NCI-H748 (cell line): ENCODE measurements around the gene ACOT8.

Experiments used
- DNase-seq: peaks from one replicate; lab custom pipeline; 2025; ENCODE audit not compliant: unreplicated experiment; lab: John Stamatoyannopoulos, UW

ACOT8 gene

DNA sequence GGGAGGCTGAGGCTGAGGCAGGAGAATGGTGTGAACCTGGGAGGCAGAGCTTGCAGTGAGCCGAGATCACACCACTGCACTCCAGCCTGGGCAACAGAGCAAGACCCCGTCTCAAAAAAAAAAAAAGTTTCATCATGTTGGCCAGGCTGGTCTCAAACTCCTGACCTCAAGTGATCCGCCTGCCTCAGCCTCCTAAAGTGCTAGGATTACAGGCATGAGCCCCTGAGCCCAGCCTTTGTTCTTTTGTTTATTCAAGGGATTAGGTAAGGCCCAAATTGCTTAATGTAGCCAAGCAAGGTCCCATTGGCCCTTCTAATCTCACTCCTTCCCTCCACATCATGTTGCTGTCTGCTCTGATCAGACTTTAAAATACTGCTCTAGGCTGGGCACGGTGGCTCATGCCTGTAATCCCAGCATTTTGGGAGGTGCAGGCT lies 27.5 kb downstream of the ACOT8 start:
- peak; percentile 12 for DNase-seq

DNA sequence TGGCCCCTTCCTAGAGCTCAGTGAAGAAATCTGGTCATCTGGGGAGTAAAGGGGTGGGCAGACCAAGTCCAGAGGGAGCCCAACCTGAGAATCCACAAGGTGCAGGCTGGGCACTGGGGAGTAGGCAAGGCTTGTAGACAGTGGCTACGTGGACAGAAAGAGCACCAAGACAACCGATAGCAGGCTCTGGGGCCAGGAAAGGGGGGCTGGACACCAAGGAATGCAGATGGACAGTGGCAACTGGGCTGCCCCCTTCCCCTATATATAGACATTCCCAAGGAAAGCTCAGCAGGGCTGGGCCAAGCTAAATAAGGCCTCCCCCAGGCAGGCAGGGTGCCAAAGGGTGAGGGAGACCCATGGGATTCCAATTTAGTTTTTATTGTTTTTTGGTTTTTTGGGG lies 28.6 kb downstream of the ACOT8 start:
- no peak for DNase-seq

DNA sequence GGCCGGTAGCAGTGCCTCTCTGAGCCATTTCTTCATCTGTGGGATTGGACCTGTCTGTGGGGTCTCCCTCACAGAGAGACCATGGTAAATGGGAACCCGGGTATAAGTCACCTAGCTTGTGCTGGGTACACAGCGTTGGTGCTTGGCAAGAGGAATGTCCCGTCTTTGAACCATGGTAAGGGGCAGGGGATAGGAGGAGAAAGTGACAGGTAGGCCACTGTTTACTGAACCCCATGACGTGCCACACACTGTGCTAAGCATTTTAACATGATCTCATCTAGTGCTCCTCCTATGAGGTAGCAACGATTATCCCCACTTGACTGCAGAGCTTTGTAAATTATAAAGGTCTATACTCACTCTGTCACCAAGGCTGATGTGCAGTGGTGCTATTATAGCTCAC lies 29.5 kb downstream of the ACOT8 start:
- DNase-seq, result no peak

DNA sequence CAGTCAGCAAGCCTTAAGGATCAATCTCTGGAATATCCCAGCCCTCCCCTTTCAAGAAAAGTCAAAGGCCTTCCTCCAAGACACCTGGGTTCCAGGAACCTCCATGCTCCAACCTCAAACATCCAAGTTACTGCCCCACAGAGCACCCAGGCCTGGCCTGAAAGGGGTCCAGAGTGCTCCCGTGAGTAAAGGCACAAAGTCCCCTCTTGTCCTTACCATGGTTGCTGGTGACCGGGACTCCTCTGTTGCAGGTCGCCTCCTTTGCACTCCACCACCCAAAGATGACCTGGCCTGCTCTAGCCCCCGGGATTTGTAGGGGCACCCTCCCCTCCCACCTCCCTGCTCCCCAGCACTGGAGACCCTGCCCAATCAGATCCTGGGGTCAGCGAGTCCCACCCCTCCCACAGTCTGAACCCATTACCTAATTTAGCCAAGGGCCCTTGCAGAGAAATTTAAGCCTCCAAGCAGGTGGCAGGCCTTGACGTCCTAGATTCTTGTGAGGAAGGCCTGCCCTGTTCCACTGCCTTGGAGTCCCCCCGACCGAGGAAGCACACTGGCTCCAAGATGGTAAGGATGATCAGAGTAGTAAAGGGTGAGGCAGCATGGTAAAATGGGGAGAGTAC lies 30.1 kb downstream of the ACOT8 start, which contains the start of gene TNNC2:
Gene TNNC2 (minus strand): TSS at position 283 of the 623 bp plus-strand sequence. CDS start 64 bp downstream, at position 219.
- DNase-seq, result no peak

DNA sequence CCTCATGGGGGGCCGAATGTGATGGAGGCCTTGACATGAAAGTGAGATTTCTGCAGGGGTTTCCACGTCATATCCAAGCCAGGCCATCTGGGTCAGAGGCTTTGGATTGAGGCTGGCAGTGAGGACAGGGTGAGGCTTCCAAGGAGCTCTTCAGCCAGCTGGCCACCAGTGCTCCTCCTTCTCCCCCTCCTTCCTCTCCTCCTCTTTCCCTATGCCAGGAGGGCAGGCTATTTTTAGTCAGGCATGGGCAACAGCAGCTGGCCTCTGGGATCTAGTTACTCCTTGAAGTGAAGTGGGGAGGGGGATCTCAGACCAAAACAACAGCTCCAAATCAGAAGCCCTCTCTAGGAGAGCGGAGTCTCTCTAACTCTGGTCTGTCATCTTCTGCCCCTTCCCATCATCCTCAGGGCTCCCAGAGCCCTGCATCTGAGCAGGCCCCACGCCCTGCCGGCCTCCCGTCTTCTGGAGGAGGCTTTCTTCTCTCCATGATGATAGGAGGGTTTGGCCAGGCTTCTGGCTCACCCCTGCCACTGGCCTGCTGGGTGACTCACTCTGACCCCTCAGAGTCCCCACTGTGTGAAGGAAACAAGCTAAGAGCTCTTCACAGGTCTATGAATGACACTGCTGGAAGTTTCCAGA lies 30.7 kb downstream of the ACOT8 start:
- DNase-seq, result no peak

DNA sequence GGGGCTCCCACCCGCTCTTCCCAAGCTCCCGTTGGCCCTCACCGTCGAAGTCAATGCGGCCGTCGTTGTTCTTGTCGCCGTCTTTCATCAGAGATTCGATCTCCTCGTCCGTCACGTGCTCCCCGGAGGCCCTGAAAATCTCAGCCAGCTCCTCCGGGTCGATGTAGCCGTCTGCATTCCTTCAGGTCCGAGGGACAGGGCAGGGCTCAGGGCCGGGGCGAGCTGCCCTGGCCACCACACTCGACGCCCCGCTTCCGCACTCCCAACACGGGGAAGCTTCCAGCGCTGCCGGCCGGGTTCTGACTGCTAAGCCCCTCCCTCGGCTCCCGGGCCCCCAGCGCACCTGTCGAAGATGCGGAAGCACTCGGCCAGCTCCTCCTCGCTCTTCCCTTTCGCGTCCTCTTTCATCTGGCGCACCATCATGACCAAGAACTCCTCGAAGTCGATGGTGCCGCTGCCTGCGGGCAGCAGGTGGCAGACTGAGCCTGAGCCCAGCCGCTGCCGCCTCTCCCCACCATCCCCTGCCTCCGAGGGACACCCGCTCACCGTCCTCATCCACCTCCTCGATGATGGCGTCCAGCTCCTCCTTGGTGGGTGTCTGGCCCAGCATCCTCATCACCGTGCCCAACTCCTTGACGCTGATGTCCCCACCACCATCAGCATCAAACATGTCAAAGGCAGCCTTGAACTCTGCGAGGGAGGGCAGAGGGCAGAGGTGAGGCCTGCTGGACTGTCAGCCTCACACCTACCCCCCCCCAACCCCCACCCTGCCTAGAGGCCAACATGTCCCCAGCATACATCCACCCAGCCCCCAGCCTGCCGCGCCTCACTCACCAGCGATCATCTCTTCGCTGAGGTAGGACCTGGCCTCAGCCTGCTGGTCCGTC lies 33.0 kb downstream of the ACOT8 start:
- DNase-seq, result peak; percentile 29

DNA sequence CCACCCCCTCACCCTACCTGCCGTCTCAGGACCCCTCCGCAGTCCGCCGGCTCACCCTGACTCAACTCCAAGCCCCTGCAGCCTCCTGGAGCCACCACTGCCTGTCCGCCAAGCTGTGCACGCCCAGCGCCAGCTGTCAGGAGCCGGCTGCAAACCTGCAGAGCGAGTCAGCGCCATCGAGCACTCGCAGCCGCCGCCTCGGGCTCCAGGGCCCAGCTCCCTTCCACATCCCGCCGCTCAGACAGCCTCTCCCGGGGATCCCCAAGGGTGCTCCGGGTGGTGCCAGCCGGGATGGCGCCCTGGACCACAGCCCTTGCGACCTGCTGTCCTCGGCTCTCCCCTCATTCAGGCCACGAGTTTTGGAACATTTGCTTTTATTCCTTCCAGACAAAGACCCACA lies 34.3 kb downstream of the ACOT8 start:
- DNase-seq, result peak; percentile 20

DNA sequence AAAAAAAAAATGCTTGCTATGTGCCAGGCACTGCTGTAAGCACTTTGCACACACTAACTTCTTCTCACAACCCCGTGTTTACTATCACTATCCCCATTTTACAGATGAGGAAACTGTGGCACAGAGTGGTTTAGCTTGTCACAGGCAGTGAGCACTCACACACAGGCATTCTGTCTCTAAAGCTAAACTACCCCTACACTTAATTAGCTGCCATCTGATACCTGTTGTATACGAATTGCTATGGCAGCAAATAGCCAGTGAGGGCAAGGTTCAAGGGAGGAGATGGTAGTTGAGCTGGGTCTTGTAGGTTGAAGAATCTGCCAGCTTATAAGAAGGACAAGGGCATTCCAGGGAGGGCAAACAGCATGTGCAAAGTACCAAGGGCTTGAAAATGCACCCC lies 35.2 kb downstream of the ACOT8 start:
- DNase-seq, result peak; percentile 40

DNA sequence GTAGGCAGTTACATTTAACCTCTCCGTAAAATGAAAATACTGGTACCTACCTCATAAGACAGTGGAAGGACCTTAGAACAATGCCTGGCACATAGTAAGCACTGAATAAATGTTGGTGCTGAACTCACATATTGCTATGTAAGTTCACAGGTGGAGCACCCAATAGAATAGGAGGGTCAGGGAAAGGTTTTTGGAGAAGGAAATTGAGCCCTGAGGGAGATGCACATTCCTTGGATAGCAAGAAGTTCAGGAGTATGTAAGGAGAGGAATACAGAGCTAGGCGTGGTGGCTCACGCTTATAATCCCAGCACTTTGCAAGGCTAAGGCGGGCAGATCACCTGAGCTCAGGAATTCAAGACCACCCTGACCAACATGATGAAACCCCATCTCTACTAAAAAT lies 37.7 kb downstream of the ACOT8 start:
- no peak for DNase-seq

DNA sequence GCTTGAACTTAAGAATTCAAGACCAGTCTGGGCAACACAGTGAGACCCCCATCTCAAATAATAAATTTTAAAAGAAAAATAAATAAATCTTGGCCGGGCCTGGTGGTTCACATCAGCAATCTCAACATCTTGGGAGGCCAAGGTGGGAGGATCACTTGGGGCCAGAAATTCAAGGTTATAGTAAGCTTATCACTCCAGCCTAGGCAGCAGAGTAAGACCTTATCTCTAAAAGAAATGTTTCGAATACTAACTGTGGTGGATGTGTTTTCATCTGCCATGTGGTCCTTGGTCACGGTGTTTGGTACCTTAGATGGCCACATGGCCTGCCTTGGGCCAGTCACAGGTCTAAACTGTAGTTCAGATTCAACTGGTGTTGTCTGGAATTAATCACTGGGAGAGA lies 39.0 kb downstream of the ACOT8 start:
- no peak for DNase-seq

DNA sequence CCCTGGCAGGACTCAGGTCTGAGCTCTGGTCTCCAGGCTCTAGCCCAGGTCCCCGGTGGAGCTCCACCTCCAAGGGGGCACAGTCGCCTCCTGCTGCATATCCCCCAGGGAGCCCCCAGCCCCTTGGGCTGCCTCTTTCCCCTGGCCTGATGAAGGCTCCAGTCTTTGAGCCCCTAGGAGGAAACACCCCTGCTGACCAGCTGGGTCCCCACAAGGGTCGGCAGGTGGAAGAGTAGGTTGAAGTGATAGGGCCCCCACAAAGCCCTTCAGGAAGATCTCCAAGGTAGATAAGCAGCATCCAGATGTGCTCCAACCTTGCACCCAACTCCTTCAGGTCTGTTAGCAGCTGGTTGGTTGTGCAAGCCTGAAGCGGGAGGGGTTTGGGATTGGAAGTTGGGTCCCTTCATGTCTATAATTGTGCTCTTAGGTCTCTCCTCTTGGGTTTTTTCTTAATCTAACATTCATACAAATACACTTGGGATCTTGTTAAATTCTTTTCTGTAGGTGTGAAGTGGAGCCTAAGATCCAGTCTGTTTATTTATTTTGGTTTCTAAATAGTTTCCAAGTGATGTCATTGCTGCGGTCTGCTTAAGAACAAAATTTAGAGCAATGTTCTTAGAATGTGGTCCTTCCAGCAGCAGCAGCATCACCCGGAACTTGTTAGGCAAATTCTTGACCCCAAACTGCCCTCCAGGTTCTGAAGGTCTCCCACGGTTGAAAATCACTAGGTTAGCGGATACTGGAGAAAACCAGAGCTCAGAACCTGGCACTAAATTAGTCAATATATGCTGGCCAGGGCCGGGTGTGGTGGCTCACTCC lies 39.6 kb downstream of the ACOT8 start:
- no peak for DNase-seq

DNA sequence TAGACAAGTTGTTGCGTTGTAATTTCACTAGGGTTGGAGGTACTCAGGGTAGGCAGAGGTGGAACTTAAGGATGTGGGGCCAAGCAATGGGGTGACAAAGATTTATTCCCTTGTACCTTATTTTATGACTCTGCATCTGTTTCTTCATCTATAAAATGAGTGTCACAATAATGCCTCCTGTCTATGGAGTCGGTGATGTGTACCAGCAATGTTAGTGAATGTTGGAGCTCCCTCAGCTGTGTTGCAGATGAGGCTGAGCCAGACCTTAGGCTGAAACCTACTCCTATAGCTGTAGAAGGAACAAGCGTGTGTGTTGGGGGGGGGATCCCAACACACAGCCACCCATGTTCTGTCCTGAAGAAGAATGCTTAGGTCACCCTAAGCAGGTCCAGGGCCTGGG lies 40.2 kb downstream of the ACOT8 start:
- no peak for DNase-seq

DNA sequence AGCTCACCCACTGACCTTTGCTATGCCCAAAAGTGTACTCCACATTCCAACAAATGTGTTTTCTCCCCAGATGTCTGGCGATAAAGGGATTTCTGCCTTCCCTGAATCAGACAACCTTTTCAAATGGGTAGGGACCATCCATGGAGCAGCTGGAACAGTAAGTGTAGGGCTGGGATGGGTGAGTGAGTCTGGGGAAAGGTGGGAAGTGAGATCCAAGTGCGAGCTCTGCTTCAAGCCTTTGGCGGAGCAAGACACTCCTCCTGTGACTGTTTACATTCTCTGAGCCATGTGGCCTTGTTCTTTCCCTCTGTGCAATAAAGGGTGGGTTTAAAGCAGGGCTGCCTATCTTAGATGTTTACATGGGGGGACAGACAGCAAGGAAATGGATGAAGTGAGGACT lies 42.9 kb downstream of the ACOT8 start:
- DNase-seq, result no peak

DNA sequence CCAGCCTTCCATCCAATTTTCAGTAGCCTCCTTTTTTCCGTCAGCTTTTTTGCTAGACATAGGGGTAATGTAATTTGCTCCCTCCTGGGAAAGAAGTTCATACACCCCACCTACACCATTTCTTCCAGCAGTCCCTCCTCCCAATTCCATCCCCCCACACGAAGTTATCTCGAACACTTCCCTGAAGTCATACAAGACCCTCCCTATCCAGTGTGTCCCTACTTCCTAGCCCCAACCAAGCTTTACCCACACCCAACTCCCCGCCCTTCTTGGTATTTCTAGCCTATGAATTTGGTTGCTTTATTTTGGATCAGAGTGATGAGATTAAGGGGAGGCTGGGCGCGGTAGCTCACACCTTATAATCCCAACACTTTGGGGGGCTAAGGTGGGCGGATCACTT lies 43.7 kb downstream of the ACOT8 start:
- DNase-seq, result no peak

DNA sequence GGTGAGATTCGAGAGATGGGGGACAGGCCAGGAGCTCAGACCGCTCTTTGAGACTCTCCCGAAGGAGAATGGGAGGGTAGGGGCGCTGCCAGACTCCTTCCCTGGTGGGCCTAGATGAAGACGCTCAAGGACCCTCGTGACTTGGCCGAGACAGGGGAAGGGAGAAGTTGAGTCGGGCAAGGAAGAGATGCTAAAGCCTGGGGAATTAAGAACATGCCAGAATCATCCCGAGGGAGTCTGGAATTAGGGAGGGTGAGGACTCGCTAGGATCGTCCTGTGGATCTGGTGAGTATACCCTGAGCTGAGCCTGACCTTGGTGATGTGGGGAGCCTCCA lies 44.2 kb downstream of the ACOT8 start:
- no peak for DNase-seq

DNA sequence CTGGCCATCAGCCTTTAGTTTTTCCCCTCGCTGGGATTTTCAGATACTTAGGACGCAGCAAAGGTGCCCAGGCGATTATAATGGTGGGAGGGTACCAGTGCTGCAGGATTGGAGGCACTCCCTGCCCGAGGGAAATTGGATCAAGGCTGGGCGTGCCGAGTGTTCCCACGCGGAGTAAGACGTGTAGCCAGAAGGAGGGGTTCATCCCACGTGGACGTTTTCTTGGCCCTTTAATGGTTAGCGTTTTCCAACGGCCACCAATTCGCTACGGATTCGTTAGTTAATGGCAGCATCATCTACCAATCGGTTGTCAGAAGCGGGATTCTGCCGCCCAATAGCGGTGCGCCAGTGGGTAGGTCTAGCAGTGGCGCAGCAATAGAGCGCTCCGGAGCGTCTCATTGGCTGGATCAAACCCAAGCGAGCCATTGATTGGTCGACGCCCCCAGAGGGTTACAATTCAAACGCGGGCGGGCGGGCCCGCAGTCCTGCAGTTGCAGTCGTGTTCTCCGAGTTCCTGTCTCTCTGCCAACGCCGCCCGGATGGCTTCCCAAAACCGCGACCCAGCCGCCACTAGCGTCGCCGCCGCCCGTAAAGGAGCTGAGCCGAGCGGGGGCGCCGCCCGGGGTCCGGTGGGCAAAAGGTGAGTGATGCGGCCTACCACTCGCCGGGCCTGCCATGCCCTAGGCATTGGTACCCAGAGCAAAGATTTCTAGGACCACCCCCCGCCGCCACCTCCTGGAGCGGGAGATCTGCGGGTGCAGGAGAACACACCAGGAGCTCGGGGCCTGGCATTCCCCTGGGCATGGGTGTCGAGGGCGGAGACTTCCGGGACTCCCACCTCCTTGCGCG lies 44.8 kb downstream of the ACOT8 start, which contains the start of gene UBE2C:
Gene UBE2C (plus strand): TSS at position 488 of the 849 bp plus-strand sequence. CDS start 52 bp downstream, at position 540.
- DNase-seq, result peak; percentile 99

DNA sequence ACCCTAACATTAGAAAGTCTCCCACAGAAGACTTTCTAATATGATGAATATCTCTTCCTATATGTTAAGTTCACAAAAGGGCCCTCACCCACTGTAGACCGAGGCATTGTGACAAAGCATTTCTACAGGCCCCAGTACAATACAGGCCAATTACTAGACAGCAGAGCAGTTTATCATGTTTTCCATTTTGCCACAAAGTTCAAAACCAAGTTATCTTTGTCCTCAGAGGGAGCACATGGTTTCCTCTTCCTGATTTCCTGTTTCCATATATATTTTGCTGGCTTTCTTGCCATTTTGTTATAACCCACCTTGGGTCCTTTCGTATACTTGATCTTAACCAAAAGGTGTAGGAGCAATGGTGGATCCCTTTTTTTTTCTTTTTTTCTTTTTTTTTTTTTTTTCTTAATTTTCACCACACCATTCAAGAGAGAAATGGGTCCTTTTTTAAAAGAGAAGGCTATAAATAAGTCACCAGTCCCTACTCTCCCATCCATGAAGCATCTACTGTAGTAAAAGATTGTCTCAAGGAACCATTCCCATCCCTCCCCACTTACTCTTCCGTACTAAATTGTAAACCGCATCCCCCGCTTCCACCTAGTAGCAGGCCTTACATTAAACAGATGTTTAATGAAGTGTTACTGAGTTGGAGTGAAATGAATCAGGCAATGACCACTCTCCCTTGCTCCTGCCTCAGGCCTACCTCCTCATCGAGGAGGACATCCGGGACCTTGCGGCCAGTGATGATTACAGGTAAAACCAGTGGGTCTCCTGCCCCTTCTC lies 46.8 kb downstream of the ACOT8 start:
- DNase-seq, result no peak

DNA sequence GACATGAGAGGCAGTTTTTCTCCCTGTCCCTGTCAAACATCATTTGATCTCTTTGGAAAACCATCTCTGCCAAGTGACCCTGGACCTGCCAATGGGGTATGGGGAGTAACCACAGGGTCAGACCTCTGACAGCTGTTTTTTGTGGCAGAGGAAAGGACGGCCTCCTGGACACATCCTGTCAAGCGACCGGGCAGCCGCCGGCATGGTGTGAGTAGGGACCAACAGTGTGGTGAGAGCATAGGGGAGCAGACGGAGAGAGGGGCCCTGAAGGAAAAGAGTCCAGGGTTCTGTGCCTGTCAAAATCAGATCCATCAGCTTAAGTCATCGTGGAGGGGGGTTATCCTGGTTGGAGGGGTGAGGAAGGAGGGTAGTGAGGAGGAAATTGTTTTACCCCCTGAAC lies 55.3 kb downstream of the ACOT8 start:
- no peak for DNase-seq

DNA sequence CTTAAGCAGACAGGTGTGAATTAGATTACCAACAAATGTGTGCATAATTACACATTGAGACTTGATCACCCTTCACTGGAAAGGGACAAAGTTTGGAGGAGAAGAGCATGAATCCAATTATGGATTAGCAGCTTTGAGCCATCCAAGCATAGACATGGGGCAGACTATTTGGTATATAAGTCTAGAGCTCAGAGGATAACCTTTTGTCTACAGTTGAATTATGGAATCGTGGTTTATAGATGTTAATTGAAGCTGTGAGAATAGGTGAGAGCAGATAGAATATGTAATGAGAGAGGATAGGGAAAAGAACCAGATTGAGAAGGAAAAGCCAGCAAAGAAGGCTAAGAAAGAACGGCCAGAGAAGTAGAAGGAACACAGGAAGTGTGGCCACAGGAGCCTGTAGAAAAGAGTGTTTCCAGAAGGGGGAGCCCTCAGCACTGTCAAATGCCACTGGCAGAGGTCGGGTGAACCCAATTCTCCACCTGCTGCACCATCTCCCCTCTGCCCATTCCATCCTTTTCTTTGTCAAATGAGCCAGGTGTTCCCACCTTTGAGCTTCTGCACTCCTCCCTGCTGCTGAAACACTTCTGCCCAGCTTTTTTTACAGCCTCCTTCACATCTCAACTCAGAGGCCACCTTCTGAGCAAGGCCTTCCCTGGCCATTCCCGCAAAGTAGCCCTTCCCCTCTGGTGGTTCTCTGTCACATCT lies 58.1 kb downstream of the ACOT8 start:
- DNase-seq, result peak; percentile 54
